ENCODE results near the gene PCNX1. TPM values are rescaled to one million over a fixed set of nuclear protein-coding genes. Genes with fewer than 3 reads are reported as not detected.
A peak's percentile ranks its signal among the peaks of the same experiment; 100 is the strongest.

The PCNX1 gene
- total and polyA plus RNA-seq, 12 donors: 4.5 to 66.6 (median 47.7) TPM

GRCh38 chr14:71094722-71095121 lies 187.5 kb downstream of the PCNX1 start:
- H3K27ac ChIP-seq: no peak overlapping the region
- peaks cover 0 to 10% (median 0%) of the 10 kb centered on the region in 9 donors for H3K4me1 ChIP-seq
- no peak for TF ChIP-seq CTCF (IDR thresholded peaks at IDR 0.05)
- intact Hi-C loops (cut with DNase I): no loop called here
- no peak for DNase-seq
- H3K27me3 ChIP-seq: no peaks in the 10 kb centered on the region
- H3K36me3 ChIP-seq: peaks cover 0 to 63% (median 24%) of the 10 kb centered on the region in 9 donors
- H3K4me3 ChIP-seq: no peak overlapping the region
- ATAC-seq: no peak
- WGBS, 2 donors: 96 to 98% methylated on average over 5 of the region's 5 CpGs
- H3K9me3 ChIP-seq: peaks cover 0 to 7% (median 0%) of the 10 kb centered on the region in 11 donors

- WGBS, 2 donors: 97 to 98% methylated on average over 5 of the region's 5 CpGs
- Histone ChIP-seq H3K9me3 (peaks cover 0 to 7% (median 0%) of the 10 kb centered on the region in 11 donors), H3K4me1 (no peaks in the 10 kb centered on the region), H3K4me3 (no peak overlapping the region), H3K27me3 (no peaks in the 10 kb centered on the region), H3K36me3 (peaks cover 0 to 56% (median 15%) of the 10 kb centered on the region in 9 donors), H3K27ac (no peak overlapping the region)
- ATAC-seq: no peak
- TF ChIP-seq CTCF (IDR thresholded peaks at IDR 0.05): no peak
- DNase-seq: no peak
- intact Hi-C loops (cut with DNase I): no loop called here
Measured at GRCh38 chr14:71096947-71097346, 189.7 kb downstream of the PCNX1 start.

GRCh38 chr14:71103662-71104484 lies 196.6 kb downstream of the PCNX1 start:
- peak; percentile 55 to 86 (median 77) for TF ChIP-seq CTCF (IDR thresholded peaks at IDR 0.05)
- Histone ChIP-seq H3K27ac (no peak overlapping the region), H3K27me3 (no peaks in the 10 kb centered on the region), H3K9me3 (no peaks in the 10 kb centered on the region), H3K4me1 (no peaks in the 10 kb centered on the region), H3K36me3 (peaks cover 0 to 86% (median 18%) of the 10 kb centered on the region in 9 donors), H3K4me3 (no peak overlapping the region)
- DNase-seq (peak in 1 of 2 donors; percentile 12), ATAC-seq (peak in 5 of 8 donors; percentile 47 to 59 (median 52))
- 64 to 68% methylated on average over 3 of the region's 3 CpGs for WGBS, 2 donors
- intact Hi-C loops (cut with DNase I): no loop called here

GRCh38 chr14:71105177-71105576 lies 197.9 kb downstream of the PCNX1 start:
- Histone ChIP-seq H3K4me1 (no peaks in the 10 kb centered on the region), H3K36me3 (peaks cover 0 to 97% (median 31%) of the 10 kb centered on the region in 9 donors), H3K27me3 (no peaks in the 10 kb centered on the region), H3K9me3 (no peaks in the 10 kb centered on the region), H3K4me3 (no peak overlapping the region), H3K27ac (no peak overlapping the region)
- DNase-seq: no peak
- peak in 4 of 8 donors; percentile 44 to 55 (median 52) for ATAC-seq
- intact Hi-C loops (cut with DNase I): no loop called here
- WGBS, 2 donors: 58 to 63% methylated on average over 2 of the region's 2 CpGs
- TF ChIP-seq CTCF (IDR thresholded peaks at IDR 0.05): no peak
